HG03469 (cell line): ENCODE data around the gene CUL1.

ENCODE experiments used
- ATAC-seq: cut with Tn5 transposase; IDR thresholded peaks from one replicate; pipeline ENCODE4 v1.9.1; 2021; ENCODE audit warnings: mild to moderate bottlenecking, moderate library complexity, moderate number of reproducible peaks; ENCODE audit not compliant: unreplicated experiment

The CUL1 gene

DNA sequence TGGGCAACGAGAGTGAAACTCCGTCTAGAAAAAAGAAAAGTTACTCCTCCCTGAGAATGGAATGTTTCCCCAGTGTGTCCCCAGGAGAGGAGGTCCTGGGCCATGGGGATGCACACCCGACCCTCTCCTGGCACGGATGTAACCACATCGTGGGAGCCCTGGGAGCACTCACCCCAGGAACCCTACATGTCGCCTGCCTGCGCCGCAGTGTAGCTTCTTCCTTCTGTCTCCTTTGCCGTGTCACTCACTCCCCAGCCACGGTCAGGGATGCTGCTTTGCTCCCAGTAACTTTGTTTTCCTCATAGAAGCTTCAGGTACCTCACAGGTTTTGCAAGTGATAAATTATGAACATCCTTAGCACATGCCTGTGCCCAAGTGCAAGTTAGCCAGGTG is 103.4 kb downstream of the CUL1 start:
- no peak for ATAC-seq

DNA sequence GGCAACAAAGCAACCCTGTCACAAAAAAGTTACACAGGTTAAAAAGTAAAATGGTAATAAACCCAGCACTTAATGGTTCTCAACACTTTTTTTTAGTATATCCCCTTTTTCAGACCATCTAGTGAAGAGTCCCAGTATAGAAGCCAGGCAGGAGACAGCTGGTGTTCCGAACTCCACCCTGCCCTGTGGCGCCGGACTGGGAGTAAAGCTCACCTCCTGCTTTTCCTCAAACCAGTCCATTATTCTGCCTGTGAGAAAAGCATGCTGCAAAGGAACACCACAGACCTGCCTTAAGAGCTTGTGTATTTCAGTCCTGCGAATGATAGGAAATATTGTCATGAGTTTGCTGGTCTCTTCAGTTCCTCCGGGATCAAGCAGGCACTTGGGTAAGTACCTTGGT is 104.4 kb downstream of the CUL1 start:
- no peak for ATAC-seq

DNA sequence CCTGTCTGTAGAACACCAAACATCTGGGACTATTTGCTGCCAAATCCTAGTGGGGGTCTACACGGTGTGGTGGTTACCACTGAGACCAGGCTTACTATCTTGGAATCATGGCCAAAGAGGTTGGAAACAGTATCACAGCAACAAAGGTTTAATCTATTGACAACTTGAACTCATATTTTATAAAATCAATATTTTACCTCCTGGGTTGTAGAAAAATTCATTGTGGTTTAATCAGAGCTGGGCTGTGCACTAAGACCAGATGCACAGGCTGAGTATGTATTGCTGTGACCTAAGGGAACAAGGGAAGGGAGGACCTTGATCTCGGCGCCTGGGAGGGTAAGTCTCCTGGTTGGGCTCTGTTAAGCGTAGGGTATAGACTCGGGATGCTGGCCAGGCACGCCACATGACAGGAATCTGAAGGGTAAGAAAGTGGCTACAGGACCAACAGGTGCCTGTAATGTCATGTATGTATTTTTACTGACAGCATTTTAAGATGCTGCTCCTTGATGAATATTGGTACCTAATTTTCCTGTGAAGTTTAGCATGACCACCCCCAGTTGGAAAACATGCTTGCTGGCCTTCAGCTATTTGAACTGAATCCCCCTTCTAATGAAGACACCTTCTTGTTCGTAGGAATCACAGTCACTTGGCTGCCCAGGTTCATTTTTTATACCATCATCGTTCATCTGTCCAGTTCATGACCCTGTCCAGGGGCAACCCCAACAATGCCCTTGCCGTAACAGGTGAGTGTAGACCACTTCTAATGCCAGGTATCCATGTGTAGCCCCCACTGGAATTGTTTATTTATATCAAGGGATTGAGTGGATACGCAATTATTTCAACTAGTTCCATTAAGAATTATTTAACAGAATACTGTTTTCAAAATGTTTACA is 105.9 kb downstream of the CUL1 start:
- no peak for ATAC-seq

DNA sequence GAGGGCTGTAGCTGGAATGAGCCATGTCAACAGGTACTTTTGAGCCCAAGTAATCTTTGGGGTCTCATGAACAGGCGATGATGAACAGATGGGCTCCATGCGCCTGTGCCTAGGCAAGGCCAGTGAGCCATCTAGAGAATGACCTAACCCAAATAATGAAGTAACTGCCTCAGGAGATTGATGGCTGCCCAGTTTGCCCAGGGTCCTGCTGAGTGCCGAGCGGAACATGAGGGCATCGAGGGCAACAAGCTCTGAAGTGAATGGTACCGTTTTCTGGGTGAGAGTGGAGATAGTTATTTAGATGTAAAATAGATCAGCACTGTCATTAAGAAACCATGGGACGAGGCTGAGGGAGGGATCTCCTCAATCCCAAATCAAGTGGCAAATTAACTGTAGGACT is 107.5 kb downstream of the CUL1 start:
- ATAC-seq = no peak

DNA sequence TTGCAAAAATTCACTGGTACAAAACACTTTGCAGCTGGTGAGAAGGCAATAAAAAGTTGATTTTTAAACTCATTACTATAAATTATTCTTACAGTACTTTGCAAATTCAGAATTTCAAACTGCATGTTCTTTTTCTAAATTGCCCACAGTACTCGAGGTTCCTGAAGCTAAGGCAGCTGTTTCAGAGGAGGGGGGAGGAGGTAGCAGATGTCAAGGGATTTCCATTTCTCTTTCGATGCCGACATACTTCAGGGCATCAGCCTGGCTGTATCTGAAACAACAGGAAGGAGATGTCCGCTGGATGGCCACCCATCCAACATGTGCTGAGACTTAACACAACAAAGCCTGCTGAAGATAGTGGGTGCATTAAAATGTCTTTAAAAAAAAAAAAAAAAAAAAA is 108.7 kb downstream of the CUL1 start:
- no peak for ATAC-seq

DNA sequence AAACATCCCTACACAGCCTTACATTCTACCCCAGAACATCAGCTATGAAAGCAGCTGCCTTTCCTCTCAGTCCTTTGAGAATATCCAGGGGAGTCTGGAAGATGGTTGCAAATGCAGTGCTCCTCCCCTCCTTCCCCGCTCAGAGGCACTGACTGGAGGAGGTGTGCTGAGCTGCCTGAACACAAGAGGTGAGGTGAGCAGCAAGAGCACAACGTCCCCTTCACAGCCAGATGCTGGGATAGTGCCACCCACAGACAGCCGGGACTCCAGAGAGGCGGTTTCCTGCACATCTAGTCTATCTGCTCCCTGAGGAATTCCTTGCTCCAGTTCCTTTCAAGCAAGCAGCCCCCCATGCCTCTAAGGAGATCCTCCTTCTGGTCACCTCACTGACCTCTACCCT is 111.2 kb downstream of the CUL1 start:
- no peak for ATAC-seq

DNA sequence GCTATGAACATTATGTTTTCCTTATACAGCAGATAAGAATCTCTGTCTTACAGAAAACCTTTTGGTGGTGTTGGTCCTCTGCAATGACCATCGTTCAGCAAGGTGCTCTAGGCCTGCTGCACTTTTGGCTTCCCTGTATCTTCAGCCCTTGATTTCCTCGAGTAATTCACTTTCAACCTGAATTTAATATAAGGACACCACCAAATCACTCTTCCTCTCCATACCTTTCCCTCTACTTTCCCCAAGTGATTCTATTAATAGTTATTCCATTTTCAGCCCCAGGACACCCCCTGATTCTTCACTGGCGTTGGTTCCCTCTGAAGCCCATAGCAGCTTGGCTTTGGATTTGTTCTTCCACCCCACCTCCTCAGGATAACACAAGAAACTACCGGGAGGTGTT is 113.2 kb downstream of the CUL1 start:
- no peak for ATAC-seq

DNA sequence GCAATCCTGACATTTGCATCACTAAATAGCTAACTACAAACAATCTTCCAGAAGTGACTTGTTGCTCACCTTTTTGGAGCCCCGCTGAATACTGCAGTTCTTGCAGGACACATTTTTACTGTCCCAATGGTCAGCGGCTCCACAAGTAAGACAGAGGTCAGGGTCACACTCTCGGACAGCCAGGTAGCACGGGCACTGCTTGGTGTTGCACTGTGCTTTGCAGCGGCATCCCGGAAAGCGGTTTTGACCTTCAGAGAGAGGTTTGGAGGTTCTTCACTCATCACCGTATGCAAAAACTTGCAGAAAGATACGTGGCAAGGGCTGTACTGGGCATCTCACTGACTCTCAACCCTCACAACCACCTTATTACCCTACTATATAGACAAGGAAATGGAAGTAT is 115.2 kb downstream of the CUL1 start:
- ATAC-seq = no peak

DNA sequence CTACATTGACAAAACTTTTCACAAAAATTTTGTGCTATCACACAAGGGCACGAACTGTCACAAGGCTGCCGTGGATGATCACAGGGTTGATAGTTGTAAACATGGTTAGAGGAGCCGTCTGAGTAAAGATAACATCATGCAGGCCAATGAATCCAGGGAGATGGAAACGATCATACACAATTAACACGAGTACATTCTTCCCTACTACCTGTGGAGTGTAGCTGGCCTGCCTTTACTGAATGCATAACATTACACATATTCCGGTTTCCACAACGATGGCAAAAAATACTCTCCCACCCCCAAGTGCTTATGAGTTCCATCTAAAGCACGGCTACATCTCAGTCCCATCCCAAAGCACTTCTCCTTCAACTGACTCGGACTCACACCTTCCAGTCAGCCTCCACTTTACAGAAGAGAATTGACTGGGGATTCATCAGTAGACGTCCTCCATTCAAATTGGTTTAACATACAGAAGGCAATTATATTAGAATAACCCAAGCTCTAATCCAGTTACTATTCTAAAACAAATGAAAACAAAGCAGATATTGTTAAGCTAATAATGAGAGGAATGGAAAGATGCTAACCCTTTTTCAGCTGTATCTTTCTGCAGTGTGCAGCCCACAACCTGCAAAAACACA is 116.3 kb downstream of the CUL1 start:
- no peak for ATAC-seq

DNA sequence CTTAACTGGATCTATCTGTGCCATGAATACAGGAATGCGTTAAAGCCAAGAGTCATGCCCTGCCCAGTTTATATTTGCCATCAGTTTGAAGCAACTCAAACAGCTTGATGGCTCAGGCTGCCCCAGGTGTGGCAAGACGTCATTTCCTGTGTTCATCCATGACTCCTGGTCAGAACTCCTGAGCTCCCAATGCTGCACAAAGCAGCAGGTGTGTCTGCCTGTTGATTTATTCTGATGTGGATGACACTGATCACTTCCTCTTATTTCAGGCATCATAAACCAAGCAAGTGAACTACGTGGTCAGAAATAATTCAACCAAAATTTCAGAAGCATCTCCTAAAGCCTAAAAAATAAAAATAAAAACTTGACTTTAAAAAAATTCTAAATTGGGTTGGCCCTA is 116.9 kb downstream of the CUL1 start:
- ATAC-seq = no peak

DNA sequence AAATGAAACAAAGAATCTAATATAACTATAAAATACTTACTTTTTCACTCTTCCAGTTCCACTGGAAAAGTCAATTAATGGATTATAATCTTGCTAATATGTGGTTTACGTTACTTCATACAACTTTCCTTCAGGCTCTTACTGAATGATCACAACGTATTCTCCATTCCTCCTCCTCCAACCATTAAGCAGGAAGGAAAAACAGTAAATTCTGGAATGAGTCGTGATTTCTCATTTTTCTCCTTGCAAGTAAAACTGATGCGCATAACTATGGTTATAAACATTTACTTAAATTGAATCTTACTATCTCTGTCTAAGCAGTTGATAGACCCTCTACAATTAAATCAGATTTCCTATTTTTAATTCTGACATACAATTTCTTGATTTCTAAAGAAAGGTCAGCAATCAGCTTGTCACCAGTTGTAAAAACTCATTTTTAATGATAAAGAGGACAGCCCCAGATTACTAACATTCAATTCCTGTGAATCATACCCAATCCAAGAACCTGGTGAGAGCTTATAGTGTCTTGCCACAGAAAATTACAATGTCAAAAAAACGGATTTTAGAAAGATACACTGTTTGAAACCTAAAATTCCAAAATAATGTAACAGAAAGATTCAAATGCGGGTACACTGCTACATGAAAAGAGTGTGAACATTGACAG is 121.1 kb downstream of the CUL1 start:
- no peak for ATAC-seq

DNA sequence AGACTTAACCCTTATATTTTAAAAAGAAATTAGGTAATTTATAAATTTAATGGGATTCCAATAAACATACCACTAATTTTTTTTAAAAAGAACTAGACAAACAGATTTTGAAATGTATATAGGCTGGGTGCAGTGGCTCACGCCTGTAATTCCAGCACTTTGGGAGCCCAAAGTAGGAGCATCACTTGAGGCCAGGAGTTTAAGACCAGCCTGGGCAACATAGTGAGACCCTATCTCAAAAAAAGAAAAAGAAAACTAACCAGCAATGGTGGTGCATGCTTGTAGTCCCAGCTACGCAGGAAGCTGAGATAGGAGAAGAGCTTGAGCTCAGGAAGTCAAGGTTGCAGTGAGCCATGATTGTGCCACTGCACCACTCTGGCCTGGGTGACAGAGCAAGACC is 122.7 kb downstream of the CUL1 start:
- no peak for ATAC-seq

DNA sequence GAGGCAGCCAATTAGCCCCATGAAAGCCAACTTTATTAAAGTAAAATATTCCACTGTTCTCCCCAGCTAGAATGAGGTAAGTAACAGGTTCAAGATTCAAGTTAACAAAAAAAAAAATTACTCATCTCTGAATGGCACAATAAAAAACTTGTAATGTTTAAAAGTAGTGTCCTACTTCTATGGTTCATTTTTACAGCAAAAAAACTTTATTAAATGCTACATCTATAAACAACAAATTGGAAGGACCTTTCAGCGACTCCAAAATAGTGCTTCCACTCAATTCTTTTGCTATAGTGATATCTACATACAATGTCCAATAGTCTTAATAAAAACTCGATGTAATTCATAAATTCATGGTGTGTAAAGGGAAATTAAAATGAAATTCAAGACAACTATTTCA is 126.2 kb downstream of the CUL1 start:
- ATAC-seq = no peak

DNA sequence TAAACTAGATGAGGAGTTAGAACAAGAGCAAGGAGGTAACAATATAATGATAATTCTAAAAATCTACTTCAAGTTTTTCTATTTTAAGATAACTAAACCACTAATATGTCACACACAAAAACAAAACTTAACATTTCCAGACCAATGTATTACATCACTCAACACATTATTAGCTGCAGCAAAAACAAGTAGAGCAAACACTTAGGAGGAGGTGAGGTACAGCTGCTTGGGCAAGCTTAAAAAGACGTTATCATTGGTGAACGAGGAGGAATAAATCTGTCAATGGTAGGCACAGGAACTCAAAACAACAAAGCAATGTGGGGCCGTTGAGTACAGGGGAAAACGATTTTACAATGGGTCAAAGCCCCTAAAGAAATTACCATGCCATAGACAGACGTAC is 126.6 kb downstream of the CUL1 start:
- ATAC-seq = no peak

DNA sequence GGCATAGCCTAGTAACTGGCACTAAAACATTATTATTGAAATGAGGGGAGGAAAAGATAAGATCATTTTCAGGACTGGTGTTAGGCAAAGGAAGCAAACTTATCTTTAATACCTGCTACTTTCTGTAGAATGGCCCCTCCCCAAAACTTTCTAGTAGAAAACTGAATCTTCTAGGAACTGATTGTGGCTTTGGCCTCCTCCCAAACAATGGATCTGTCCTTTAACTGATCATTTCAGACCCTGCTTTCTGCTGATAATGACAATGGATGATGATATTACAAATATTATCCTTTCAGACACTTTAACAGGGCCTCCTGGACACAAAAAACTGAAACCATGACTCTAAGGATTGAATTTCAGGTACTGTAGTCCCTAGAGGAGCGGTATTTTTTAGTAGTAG is 130.3 kb downstream of the CUL1 start:
- ATAC-seq = no peak

DNA sequence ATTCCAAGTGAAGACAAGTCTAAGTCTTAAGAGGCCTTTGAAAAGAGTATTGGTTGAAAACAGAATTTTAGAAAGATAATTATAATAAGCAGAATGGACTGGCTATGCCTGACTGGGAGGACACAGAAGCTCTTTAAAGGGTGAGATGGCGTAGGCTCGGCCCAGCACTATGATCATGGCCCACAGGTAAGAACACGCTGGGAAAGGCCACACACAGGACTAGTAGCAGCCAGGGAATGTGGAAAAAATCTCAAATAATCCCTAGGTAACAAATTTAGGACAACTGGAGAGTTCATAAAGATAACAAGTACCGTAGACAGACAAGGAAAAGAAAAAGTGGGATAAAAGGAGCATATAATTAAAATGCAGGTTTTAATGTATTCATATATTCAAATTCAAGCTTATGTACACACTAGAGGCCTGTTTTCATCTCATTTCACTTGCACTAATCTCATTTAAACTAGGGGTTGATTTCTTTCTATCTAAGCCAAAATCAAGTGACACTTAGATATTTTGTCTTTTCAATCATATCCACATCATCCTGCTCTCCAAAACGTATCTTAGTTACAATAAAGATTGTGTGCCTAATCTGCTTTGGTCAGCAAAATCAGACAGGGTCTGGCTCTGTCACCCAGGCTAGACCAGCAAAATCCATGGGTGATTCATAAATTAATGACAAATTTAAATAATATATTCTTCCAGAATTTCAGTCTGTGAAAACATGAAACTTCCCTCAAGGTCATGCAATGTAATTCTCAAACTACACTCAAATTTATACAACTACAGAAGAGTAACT is 132.4 kb downstream of the CUL1 start:
- ATAC-seq = no peak

DNA sequence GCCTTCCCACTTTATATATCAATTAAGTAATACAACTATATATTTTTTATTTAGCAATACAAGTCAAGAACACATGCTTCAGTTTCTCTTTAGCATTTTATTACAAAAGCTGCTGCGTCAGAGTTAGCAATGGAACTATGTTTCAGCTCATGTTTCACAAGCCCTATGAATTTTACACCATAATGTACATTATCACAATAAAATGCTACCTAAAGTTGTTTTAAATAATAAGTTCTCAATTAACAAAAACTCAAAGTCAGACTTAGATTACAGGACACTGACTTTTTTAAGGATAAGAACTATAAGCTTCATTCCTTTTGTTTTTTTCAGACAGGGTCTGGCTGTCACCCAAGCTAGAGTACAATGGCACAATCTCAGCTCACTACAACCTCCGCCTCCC is 133.1 kb downstream of the CUL1 start:
- no peak for ATAC-seq

DNA sequence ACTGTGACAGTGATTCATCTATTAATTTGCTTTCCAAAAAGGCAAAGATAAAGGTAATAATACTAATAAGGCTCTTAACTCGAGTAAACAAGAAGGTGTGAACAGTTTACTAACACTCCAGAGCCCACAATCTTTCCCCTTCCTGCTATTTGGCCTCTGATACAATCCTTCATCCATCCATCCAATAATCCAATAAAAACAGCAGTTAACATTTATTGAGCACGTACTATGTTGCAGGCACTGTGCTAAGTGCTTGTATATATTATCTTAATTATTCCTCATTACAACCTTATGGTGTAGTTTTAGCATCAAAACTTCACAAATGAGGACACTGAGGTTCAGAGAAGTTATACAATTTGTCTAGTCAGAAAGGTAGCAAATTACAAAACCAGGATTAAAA is 135.9 kb downstream of the CUL1 start:
- no peak for ATAC-seq

DNA sequence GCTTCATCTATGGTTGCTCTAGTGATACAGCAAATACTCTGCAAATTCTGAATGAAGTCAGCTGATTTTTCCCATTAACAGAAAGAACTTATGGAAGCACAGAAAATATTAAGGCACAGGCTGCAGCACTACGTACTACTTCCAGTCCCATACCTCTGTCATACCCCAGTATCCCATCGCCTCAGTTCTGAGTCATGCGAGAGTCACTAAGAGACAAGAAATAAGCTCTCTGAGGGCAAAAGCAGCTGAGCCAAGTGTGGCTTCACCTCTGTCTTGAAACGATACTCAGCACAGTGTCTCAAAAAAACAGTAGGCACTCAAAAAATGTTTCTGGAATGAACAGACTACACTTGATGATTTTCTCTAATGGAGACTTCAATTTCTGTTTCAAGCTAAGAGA is 137.2 kb downstream of the CUL1 start:
- no peak for ATAC-seq

DNA sequence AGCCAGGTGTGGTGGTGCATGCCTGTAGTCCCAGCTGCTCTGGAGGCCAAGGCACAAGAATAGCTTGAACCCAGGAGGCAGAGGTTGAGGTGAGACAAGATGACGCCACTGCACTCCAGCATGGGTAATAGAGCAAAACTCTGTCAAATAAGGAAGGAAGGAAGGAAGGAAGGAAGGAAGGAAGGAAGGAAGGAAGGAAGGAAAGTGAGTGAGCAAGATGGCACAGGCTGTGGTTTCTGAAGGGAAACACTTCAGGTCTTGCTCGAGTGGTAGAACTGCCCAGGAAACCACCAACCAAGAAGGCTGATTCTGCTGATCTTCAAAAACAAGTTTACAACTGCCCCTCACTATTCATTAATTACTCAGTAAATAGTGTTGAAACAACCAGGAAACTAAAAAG is 140.2 kb downstream of the CUL1 start:
- no peak for ATAC-seq
